ENCODE measurements around the gene PMF1.

GRCh38 chr1:156200044-156200443 lies 12.8 kb upstream of the PMF1 start:
- TF ChIP-seq CTCF (IDR thresholded peaks at IDR 0.05 in 4 of 5, conservative IDR thresholded peaks at IDR 0.05 in 1 of 5) (no peak), POLR2A (IDR thresholded peaks at IDR 0.05) (no peak)

Data from gastrocnemius medialis (tissue), 4 donors.